22Rv1 (cell line): Measurements from ENCODE around the gene MKNK2.

ENCODE experiments used
- CTCF ChIP-seq: fragments of 450-650 bp; IDR thresholded peaks from 2 replicates; pipeline ENCODE4 v1.5.1; 2017; ENCODE audit warnings: mild to moderate bottlenecking
- ZFX ChIP-seq: fragments of 450-650 bp; IDR thresholded peaks from 2 replicates; pipeline ENCODE4 v1.6.1; 2017; ENCODE audit warnings: antibody characterized with exemption, borderline replicate concordance

- no peak for TF ChIP-seq CTCF
- TF ChIP-seq ZFX, result no peak
Observed at GRCh38 chr19:2063824-2064223, 12.8 kb upstream of the MKNK2 start.
